Activated CD8-positive, alpha-beta memory T cell treated with anti-CD3 and anti-CD28 coated beads, Interleukin-2, amount 50 U/mL, for 1 hour (primary cell): Measurements from ENCODE around the gene SLC22A17.

Experiments used
- DNase-seq: peaks from one replicate; pipeline ENCODE4 v3.0.0-alpha.2; 2020; ENCODE audit errors: extremely low read depth

Gene SLC22A17

DNA sequence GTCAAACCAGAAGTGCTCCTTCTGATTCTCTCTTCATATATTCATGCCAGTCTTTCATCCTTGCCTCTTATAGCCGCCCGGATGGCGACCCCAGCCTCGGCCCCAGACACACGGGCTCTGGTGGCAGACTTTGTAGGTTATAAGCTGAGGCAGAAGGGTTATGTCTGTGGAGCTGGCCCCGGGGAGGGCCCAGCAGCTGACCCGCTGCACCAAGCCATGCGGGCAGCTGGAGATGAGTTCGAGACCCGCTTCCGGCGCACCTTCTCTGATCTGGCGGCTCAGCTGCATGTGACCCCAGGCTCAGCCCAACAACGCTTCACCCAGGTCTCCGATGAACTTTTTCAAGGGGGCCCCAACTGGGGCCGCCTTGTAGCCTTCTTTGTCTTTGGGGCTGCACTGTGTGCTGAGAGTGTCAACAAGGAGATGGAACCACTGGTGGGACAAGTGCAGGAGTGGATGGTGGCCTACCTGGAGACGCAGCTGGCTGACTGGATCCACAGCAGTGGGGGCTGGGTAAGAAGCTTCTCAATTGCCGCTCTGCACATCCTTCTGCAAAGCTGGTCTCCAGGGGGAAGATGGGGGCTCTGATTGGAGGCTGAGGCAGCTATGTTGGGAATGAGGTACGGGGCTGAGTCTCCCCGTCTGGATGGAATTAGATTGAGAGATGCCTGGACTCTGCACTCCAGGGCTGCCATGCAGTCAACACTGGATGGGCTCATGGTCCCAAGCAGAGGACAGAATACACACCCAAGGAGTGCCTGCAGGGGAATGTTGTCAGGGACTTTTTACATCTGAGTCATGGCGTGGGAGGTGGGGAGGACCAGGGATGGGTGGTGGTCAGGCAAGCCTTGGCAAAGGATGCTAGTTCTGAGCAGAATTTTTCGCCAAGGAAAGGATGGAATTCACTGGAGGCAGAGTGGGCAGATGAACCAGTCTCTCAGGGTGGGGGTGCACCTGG is 44.7 kb downstream of the SLC22A17 start:
- no peak for DNase-seq

DNA sequence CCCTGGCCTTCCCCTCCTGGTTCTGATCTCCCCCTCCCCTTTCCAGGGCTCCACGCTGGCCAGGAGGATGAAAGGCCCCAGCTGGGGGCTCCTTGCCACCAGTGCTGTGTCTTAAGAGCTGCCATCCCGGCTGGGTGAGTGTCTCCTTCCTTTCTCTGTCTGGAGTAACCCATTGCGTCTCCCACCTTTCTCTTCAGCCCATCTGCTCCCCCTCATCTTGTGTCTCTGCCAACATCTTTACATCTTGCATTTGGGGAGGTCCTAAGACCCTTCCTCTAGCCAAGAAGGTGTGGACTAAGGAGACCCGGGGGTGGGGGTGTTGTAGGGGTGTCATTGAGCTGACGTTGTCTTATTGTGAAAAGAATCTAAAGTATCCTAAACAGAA is 45.5 kb downstream of the SLC22A17 start:
- no peak for DNase-seq

DNA sequence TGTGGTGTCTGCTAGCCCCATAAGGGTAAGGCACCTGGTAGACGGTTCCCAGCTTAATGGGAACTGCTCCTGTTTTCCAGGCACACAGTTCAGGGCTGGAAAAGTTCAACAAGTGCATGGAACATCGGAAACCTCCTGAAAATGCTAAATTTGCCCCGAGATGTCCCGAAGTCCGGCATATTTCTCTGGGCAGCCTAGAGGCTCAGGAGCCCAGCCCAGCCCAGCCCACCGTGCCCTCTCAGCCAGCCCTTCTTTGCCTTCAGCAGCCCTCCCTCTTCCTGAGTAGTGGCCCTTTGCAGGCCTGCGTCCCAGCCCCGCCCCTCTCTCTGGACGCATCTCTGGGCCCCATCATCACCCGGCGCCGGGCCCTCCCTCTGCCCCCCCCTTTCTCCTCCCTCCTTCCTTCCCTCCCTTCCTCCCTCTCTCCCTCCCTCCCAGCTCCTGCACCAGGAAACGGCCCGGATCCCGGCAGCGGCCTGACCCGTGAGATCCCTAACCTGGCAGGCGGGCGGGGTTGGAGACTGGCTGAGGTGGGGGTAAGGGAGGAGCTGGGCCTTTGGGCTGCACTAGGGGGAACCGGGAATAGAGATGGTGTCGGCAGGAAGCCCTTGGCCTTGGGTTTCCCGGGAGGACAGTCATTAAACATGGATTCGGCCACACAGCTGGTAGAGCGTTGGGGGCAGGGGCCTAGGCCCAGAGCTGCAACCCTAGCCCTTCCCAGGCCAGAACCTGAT is 46.1 kb downstream of the SLC22A17 start, which contains the start of gene BCL2L2:
Gene BCL2L2, plus strand, starts transcription at position 422 of the 734 bp plus-strand sequence. CDS start 935 bp downstream, outside the sequence.
- DNase-seq: no peak

DNA sequence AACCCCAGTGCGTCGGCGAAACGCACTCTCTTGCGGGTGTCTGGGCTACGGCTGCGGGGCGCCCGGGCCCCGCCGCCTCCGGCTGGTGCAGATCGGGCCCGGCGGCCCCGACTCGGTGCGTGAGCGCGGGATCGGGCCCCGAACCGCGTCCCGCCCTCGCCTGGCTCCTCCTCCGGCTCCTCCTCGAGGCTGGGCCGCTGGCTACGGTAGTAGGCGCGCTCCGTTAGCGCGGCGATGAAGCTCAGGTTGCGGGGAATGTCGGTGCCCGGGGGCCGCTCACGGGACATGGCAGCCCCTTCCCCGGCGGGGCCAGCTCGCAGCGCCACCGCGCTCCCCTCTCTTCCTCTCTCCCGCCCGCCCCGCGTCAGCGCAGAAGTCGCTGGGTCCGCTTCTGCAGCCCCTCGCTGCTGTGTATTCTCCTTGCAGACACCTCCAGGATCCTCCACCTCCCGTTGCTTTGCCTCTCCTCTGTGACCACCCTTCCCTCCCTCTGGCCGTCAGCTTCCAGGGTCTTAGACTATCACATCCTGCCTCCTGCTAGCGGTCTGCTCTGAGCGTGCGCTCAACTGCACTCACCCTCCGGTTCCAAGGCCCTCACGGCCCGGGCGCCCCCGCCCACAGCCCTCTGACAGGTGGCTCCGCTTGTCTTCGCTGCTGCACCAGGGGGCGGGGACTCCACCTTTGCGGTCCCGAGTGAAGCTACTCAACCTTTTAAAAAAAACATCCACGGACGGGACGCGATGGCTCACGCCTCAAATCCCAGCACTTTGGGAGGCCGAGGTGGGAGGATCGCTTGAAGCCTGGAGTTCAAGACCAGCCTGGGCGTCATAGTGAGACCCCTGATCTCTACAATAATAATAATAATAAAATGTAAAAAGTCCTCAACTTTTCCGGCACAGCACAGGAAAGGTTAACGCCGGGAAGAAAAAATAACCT is 50.1 kb downstream of the SLC22A17 start, which contains the start of gene PPP1R3E:
Gene PPP1R3E, minus strand, starts transcription at position 570 of the 936 bp plus-strand sequence. Its CDS starts 283 bp downstream, at position 287.
- peak; percentile 67 for DNase-seq

DNA sequence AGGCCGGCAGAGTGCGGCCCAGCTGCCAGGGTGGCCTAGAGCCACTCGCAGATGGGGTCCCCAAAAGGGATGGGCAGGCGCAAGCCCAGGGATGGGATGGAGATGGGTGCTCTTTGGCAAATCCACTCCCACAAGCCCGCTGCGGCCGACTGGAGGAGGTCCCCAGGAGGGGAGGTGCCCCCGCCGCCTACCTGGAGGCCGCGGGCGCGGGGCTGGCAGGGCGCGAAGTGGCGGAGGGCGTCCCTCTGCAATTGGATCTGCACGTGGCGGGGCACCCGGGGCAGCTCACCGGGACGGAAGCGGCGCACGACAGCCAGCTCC is 50.8 kb downstream of the SLC22A17 start:
- DNase-seq: no peak

DNA sequence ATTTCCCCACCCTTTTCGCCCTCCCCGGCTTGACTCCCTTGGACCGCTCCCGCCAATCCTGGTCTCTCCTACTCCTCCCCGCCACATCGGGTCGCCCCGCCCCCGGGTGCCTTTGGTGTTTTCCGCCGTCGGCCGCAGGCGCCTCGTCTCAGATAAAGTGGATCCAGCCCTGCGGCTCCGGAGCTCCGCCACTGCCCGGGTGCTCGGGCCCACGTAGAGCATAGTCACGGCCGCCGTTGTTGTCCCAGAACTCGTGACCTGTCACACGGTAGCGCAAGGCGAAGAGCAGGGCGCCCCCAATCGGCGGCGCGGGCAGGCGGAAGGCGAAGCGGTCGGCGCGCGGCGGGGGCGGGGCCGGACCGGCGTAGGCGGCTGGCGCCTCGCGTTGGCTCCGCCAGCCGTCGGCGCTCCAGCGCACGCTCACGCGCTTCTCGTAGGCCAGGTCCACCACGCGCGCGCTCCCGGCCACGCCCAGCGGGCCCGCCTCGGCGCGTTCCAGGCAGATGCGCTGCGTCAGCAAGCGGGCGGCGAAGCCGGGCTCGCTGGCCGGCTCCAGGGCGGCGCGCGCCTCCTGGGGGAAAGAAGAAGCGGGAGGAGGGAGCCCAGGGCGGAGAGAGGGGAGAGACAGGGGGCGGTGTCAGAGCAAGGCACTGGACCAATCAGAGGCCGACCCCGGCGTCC is 51.3 kb downstream of the SLC22A17 start:
- peak; percentile 74 for DNase-seq

DNA sequence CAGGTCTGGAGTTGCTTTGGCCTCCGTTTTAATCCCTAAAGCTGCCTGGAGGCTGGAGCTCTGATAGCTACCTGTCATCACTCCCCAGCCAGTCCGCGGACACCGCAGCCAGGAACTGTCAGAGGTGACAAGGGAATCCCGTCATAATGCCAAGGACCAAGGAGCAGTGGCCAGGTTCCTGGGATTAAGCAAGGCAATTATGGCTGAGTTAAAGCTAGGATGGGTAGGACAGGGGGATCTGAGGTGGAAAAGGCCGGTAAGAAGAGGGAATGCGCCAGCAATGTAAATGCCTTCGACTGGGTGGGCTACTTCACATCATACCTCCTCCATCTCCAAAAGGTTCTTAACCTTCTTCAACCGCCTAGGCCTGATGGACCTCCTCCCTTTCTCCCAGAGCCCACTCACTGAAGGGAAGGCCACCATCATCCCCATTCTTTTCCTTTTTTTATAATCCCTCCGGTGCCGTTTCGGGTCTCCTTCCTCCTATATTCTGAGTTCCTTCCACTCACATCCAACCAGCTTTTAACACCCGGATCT is 51.9 kb downstream of the SLC22A17 start:
- no peak for DNase-seq

DNA sequence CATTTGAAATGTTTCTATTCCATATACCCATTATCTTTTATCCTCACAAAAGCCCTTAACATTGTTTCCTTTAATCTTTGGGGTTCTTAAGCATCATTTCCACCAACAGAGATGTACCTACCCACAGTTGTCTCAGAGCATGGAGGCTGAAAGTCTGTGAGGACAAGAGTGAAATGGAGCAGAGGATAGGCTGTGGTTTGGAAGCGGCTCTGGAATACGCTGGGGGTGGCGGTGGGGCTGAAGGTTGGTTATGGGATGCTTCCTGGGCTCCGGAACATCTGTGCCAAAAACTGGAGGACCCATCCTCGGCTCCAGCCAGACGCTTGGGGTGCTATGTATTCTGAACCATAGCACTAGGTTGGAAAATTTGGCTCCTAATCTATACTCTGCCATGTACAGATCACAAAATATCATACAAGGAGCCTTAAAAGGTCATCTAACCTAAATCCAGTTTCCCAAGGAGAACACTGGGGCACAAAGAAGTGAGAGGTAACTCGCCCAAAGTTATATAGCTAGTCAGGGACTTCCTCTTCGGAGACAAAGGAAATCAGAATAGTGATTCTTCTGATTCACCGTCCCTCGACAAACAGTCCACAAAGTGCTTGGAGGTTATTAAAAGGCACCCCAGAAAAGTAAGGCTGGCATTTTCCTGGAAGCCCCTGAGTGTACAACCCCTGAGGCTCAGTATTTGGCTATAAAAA is 52.6 kb downstream of the SLC22A17 start:
- no peak for DNase-seq

DNA sequence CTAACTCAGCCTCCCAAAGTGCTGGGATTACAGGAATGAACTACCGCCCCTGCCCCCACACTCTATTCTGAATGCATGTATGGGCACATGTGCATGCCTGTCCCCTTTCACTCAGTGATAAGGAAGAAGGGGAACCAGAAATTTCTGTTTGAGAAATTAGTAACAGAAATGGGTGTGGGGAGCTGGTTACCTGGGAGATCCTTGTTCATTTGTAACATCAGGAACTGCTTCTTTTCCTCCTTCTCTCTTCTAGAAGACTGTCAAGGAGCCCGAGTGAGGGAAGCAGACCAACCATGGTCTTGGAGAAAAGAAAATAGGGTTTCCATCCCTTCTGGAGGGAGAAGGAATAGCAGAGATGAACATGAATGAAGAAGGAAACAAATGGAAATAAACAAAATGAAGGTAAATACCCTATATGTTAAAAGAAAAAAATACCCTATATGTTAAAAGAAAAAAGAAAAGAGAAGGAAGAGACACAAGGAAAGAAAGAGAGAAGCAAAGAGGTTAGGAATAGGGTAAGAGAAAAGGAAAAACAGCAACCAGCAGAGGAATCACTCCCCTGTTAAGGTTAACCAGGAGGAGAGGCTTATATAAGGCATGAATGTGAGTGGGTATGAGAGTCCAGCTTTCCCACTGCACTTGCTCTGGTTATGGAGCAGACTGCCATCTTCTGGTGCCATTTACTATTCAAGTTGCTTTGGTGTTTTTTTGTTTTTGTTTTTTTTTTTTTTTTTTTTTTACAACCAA is 53.3 kb downstream of the SLC22A17 start:
- no peak for DNase-seq

DNA sequence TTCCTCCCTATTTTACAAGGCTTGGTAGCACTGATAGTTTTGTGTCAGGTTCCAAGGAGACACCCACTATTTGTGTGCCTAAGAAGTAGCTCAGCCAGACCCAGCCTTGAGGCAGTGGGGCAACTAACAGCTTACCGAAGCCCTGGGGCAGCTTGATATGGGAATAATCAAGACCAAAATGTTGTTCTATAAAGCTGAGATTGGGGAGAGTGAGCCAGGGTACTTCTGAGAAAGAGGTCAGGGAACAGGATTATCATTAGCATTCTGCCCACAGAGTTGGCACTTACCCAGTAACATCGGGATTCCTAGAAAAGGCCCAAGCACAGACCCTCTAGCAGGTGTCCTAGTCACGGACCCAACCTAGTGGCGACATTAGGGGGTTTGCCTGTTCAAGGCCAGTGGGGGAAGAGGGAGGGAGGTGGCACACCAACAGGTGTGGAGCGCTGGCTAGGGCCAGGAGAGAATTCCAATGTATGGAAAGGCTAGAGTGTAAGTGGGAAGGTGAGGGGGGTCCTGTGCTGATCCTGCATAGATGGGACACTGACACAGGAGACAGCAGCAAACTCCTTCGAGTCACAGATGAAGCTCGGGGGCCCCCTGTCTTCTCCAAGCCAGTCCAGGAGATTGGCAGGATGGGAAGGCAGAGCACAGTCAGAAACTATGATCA is 54.9 kb downstream of the SLC22A17 start:
- no peak for DNase-seq

DNA sequence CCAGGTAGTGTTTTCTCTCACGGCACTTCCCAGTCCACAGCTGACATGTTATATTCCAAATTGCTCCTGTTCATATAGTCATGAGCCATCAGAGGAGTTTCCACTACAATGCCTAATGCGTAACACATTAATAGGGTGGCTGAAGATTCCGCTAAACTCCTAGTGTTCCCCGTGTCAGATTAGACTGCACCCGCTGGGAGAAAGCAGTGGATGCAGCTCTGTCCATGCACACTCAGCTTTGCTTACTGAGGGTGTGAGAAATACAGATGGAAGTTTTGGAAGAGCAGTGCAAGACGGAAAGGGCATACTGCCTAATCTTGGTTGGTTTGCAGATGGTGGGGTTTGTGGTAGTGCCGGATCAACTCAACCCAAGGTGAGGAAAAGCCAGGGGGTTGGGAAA is 55.6 kb downstream of the SLC22A17 start:
- no peak for DNase-seq
